T-helper 1 cell treated with Interleukin-12 subunit alpha and Interleukin-12 subunit beta and Interleukin-4 antibody, amounts not matched to agents 30 μg/mL and 1 μg/mL, for 36 hours (primary cell): Measurements from ENCODE around the gene TARS2.

Experiments
- H3K27ac Mint-ChIP-seq: one replicate; pipeline ENCODE4 v1.8.0; 2021; ENCODE audit warnings: mild to moderate bottlenecking, mixed read lengths
- H3K27me3 Mint-ChIP-seq: one replicate; pipeline ENCODE4 v1.8.0; 2021; ENCODE audit warnings: low read depth, mixed read lengths
- H3K36me3 Mint-ChIP-seq: one replicate; pipeline ENCODE4 v1.8.0; 2021; ENCODE audit warnings: low read depth, mixed read lengths
- H3K4me1 Mint-ChIP-seq: one replicate; pipeline ENCODE4 v1.8.0; 2021; ENCODE audit warnings: low read depth, mixed read lengths
- H3K4me3 Mint-ChIP-seq: one replicate; pipeline ENCODE4 v1.8.0; 2021; ENCODE audit warnings: mild to moderate bottlenecking, moderate library complexity, mixed read lengths
- H3K9me3 Mint-ChIP-seq: one replicate; pipeline ENCODE4 v1.8.0; 2021; ENCODE audit warnings: mixed read lengths

The TARS2 gene

GRCh38 chr1:150515328-150516049 is 28.3 kb downstream of the TARS2 start, which contains the start of gene FALEC:
Gene FALEC, plus strand, starts transcription at chr1:150515752.
- Mint-ChIP-seq H3K36me3 (peaks cover 3% of the 10 kb centered on the region), H3K9me3 (no peaks in the 10 kb centered on the region), H3K4me3 (peak within 1 kb of the TSS; percentile 92), H3K4me1 (peaks cover 15% of the 10 kb centered on the region), H3K27ac (peak within 1 kb of the TSS; percentile 26), H3K27me3 (no peaks in the 10 kb centered on the region)

GRCh38 chr1:150516050-150516591 is 28.9 kb downstream of the TARS2 start:
- H3K4me3 Mint-ChIP-seq: peak overlapping the region; percentile 92
- peak overlapping the region; percentile 26 for H3K27ac Mint-ChIP-seq
- peaks cover 3% of the 10 kb centered on the region for H3K36me3 Mint-ChIP-seq
- H3K27me3 Mint-ChIP-seq: no peaks in the 10 kb centered on the region
- no peaks in the 10 kb centered on the region for H3K9me3 Mint-ChIP-seq
- H3K4me1 Mint-ChIP-seq: peaks cover 15% of the 10 kb centered on the region

- Mint-ChIP-seq H3K36me3 (peaks cover 3% of the 10 kb centered on the region), H3K4me3 (peak overlapping the region; percentile 92), H3K27me3 (no peaks in the 10 kb centered on the region), H3K27ac (no peak overlapping the region), H3K9me3 (no peaks in the 10 kb centered on the region), H3K4me1 (peaks cover 19% of the 10 kb centered on the region)
Observed at GRCh38 chr1:150516616-150517015, 29.4 kb downstream of the TARS2 start.

- Mint-ChIP-seq H3K27me3 (peaks cover 3% of the 10 kb centered on the region), H3K4me3 (no peak overlapping the region), H3K36me3 (no peaks in the 10 kb centered on the region), H3K27ac (no peak overlapping the region), H3K9me3 (no peaks in the 10 kb centered on the region), H3K4me1 (peaks cover 9% of the 10 kb centered on the region)
Observed at GRCh38 chr1:150521196-150521968, 34.2 kb downstream of the TARS2 start.

- H3K36me3 Mint-ChIP-seq: no peaks in the 10 kb centered on the region
- H3K4me3 Mint-ChIP-seq: no peak overlapping the region
- no peak overlapping the region for H3K27ac Mint-ChIP-seq
- no peaks in the 10 kb centered on the region for H3K9me3 Mint-ChIP-seq
- H3K27me3 Mint-ChIP-seq: peaks cover 3% of the 10 kb centered on the region
- H3K4me1 Mint-ChIP-seq: peaks cover 4% of the 10 kb centered on the region
Observed at GRCh38 chr1:150525348-150525747, 38.1 kb downstream of the TARS2 start.

- no peak overlapping the region for H3K27ac Mint-ChIP-seq
- peaks cover 3% of the 10 kb centered on the region for H3K27me3 Mint-ChIP-seq
- no peak overlapping the region for H3K4me3 Mint-ChIP-seq
- H3K4me1 Mint-ChIP-seq: peaks cover 4% of the 10 kb centered on the region
- no peaks in the 10 kb centered on the region for H3K9me3 Mint-ChIP-seq
- no peaks in the 10 kb centered on the region for H3K36me3 Mint-ChIP-seq
Observed at GRCh38 chr1:150528196-150528595, 41.0 kb downstream of the TARS2 start.

GRCh38 chr1:150529017-150529416 is 41.8 kb downstream of the TARS2 start:
- H3K4me1 Mint-ChIP-seq: peaks cover 4% of the 10 kb centered on the region
- H3K4me3 Mint-ChIP-seq: no peak overlapping the region
- H3K27me3 Mint-ChIP-seq: no peaks in the 10 kb centered on the region
- no peaks in the 10 kb centered on the region for H3K36me3 Mint-ChIP-seq
- no peak overlapping the region for H3K27ac Mint-ChIP-seq
- H3K9me3 Mint-ChIP-seq: no peaks in the 10 kb centered on the region

GRCh38 chr1:150530491-150531159 is 43.4 kb downstream of the TARS2 start:
- Mint-ChIP-seq H3K9me3 (no peaks in the 10 kb centered on the region), H3K4me3 (no peak overlapping the region), H3K27ac (no peak overlapping the region)

GRCh38 chr1:150532860-150533259 is 45.6 kb downstream of the TARS2 start:
- H3K36me3 Mint-ChIP-seq: no peaks in the 10 kb centered on the region
- H3K4me3 Mint-ChIP-seq: no peak overlapping the region
- H3K9me3 Mint-ChIP-seq: no peaks in the 10 kb centered on the region
- H3K4me1 Mint-ChIP-seq: peaks cover 4% of the 10 kb centered on the region
- no peaks in the 10 kb centered on the region for H3K27me3 Mint-ChIP-seq
- no peak overlapping the region for H3K27ac Mint-ChIP-seq

More at GRCh38 chr1:150530491-150531159, 43.4 kb downstream of the TARS2 start:
- H3K27me3 Mint-ChIP-seq: no peaks in the 10 kb centered on the region
- no peaks in the 10 kb centered on the region for H3K36me3 Mint-ChIP-seq
- peaks cover 4% of the 10 kb centered on the region for H3K4me1 Mint-ChIP-seq

- no peaks in the 10 kb centered on the region for H3K36me3 Mint-ChIP-seq
- H3K27me3 Mint-ChIP-seq: peaks cover under 1% of the 10 kb centered on the region
- no peak overlapping the region for H3K27ac Mint-ChIP-seq
- no peaks in the 10 kb centered on the region for H3K9me3 Mint-ChIP-seq
- H3K4me1 Mint-ChIP-seq: peaks cover 4% of the 10 kb centered on the region
- H3K4me3 Mint-ChIP-seq: no peak overlapping the region
Observed at GRCh38 chr1:150534002-150534401, 46.8 kb downstream of the TARS2 start.

- no peaks in the 10 kb centered on the region for H3K36me3 Mint-ChIP-seq
- H3K4me3 Mint-ChIP-seq: no peak overlapping the region
- H3K9me3 Mint-ChIP-seq: no peaks in the 10 kb centered on the region
- H3K4me1 Mint-ChIP-seq: peaks cover 4% of the 10 kb centered on the region
- no peak overlapping the region for H3K27ac Mint-ChIP-seq
- peaks cover 6% of the 10 kb centered on the region for H3K27me3 Mint-ChIP-seq
Observed at GRCh38 chr1:150535511-150536287, 48.5 kb downstream of the TARS2 start.

GRCh38 chr1:150536836-150537731 is 49.9 kb downstream of the TARS2 start:
- Mint-ChIP-seq H3K27ac (no peak overlapping the region), H3K36me3 (no peaks in the 10 kb centered on the region), H3K9me3 (no peaks in the 10 kb centered on the region), H3K4me1 (peaks cover 4% of the 10 kb centered on the region), H3K4me3 (no peak overlapping the region), H3K27me3 (peaks cover 6% of the 10 kb centered on the region)
